ENCODE results near the gene DEXI. TPM values are rescaled to one million over a fixed set of nuclear protein-coding genes. Genes with fewer than 3 reads are reported as not detected.
A peak's percentile ranks its signal among the peaks of the same experiment; 100 is the strongest.

The DEXI gene
- total and polyA plus RNA-seq, 2 of the 13 experiments (the other 11 are each of a cell fraction or from before 2014, with no cell fraction given), result 51.5 to 70.4 TPM

- peak; percentile 88; the same call in 1 of the 2 replicates for TF ChIP-seq ZBTB4 (CRISPR knock-in tag; IDR thresholded peaks at IDR 0.05; ENCODE audit: borderline replicate concordance)
- TF ChIP-seq GPN1 (CRISPR knock-in tag; IDR thresholded peaks at IDR 0.05; ENCODE audit: borderline replicate concordance), result no peak
- TF ChIP-seq RBFOX2 (IDR thresholded peaks at IDR 0.05; ENCODE audit: low read depth, low read length), result no peak
- TF ChIP-seq ZNF280B (CRISPR knock-in tag; IDR thresholded peaks at IDR 0.05; ENCODE audit: borderline replicate concordance), result no peak
- no peak for TF ChIP-seq HMG20A (CRISPR knock-in tag; IDR thresholded peaks at IDR 0.05; ENCODE audit: borderline replicate concordance)
- no peak for TF ChIP-seq HMG20B (CRISPR knock-in tag; conservative IDR thresholded peaks at IDR 0.05)
- no peak for TF ChIP-seq ZNF776 (CRISPR knock-in tag; IDR thresholded peaks at IDR 0.05)
- no peak for TF ChIP-seq JUN (CRISPR knock-in tag; IDR thresholded peaks at IDR 0.05)
- TF ChIP-seq ZSCAN29 (CRISPR knock-in tag; conservative IDR thresholded peaks at IDR 0.05), result no peak
- no peak for TF ChIP-seq TSC22D2 (CRISPR knock-in tag; IDR thresholded peaks at IDR 0.05; ENCODE audit: borderline replicate concordance)
- no peak for TF ChIP-seq ZNF317 (CRISPR knock-in tag; IDR thresholded peaks at IDR 0.05)
- TF ChIP-seq MEF2D (CRISPR knock-in tag; IDR thresholded peaks at IDR 0.05), result no peak
- TF ChIP-seq ZNF256 (CRISPR knock-in tag; conservative IDR thresholded peaks at IDR 0.05), result no peak
- TF ChIP-seq NR0B2 (CRISPR knock-in tag; IDR thresholded peaks at IDR 0.05), result no peak
- no peak for TF ChIP-seq TGIF2 (CRISPR knock-in tag; IDR thresholded peaks at IDR 0.05)
- no peak for TF ChIP-seq FLYWCH1 (CRISPR knock-in tag; IDR thresholded peaks at IDR 0.05)
- no peak for TF ChIP-seq ZFP91 (CRISPR knock-in tag; IDR thresholded peaks at IDR 0.05; ENCODE audit: borderline replicate concordance)
- no peak for TF ChIP-seq ZFP36L1 (CRISPR knock-in tag; IDR thresholded peaks at IDR 0.05)
- TF ChIP-seq ZNF10 (CRISPR knock-in tag; IDR thresholded peaks at IDR 0.05; ENCODE audit: borderline replicate concordance, low read depth), result no peak
Observed at GRCh38 chr16:10979717-10980601, 37.7 kb upstream of the DEXI start (continued).
